OCI-M2 (cell line): Measurements from ENCODE around the gene CCNG1.

Experiments used
- DNase-seq: peaks from one replicate; lab custom pipeline; 2025; ENCODE audit not compliant: unreplicated experiment; lab: John Stamatoyannopoulos, UW

CCNG1 gene

GRCh38 chr5:163489055-163489744 lies 51.8 kb downstream of the CCNG1 start:
- DNase-seq, result no peak

- DNase-seq, result no peak
Measured at GRCh38 chr5:163489745-163490075, 52.3 kb downstream of the CCNG1 start.
